B cell (primary cell): ENCODE data around the gene TMEM132D. TPM values are rescaled to one million over a fixed set of nuclear protein-coding genes. Genes with fewer than 3 reads are reported as not detected.
A peak's percentile ranks its signal among the peaks of the same experiment; 100 is the strongest.
"Not testable (repeated sequence)": the region's sequence is repeated elsewhere in the genome, so short reads cannot be mapped to it uniquely, and the experiment has no call there.

Source experiments
- ATAC-seq: fragments of 200-7000 bp; cut with Tn5 transposase; one replicate; pipeline ENCODE4 v1.10.0; 2021; ENCODE audit warnings: low read depth, mild to moderate bottlenecking, moderate number of reproducible peaks, moderate library complexity
- CTCF ChIA-PET: fragments of 350-600 bp; sonication (Branson Sonifier 250); formaldehyde crosslinking; loops from one replicate; lab custom pipeline; 2021; ENCODE audit warnings: antibody characterized with exemption, inconsistent platforms; lab: Charles Lee
- POLR2A ChIA-PET: fragments of 350-600 bp; sonication (Branson Sonifier 250); formaldehyde crosslinking; loops from one replicate; lab custom pipeline; 2021; ENCODE audit warnings: antibody characterized with exemption; lab: Charles Lee
- DNase-seq: peaks from one replicate; pipeline ENCODE4 v3.0.0; 2013
- H2AFZ ChIP-seq: 2 replicates; pipeline ENCODE4 v1.6.1; 2012; ENCODE audit warnings: mild to moderate bottlenecking, low read depth, low read length; ENCODE audit not compliant: insufficient read depth, poor library complexity, severe bottlenecking
- H3K27ac ChIP-seq, 2 donors: 1 replicate in 1 of 2; 2 replicates in 1 of 2; pipeline ENCODE4 v1.5.1; 2012 to 2013; ENCODE audit warnings: low read length in 2 of 2, mild to moderate bottlenecking in 2 of 2, moderate library complexity in 1 of 2
- H3K27me3 ChIP-seq, 4 experiments: fragments of 200-600 bp in 1 of 4; sonication (generic) in 1 of 4; replicated peaks in 1 of 4; 1 replicate in 2 of 4; 2 replicates in 2 of 4; pipeline versions ENCODE4 v1.6.1 to v1.7.0; 2013 to 2016; ENCODE audit warnings: low read length in 3 of 4, mild to moderate bottlenecking in 2 of 4, mixed read lengths in 1 of 4, moderate library complexity in 1 of 4; ENCODE audit not compliant: insufficient read depth in 4 of 4, control insufficient read depth in 3 of 4; ENCODE audit errors: control extremely low read depth in 1 of 4
- H3K36me3 ChIP-seq, 2 experiments: replicated peaks in 1 of 2; 1 replicate in 1 of 2; 2 replicates in 1 of 2; pipeline versions ENCODE4 v1.6.1 to v1.7.1; 2013; ENCODE audit warnings: low read length in 1 of 2; ENCODE audit not compliant: insufficient read depth in 2 of 2, control insufficient read depth in 1 of 2; ENCODE audit errors: control extremely low read depth in 1 of 2, extremely low read depth in 1 of 2
- H3K4me1 ChIP-seq, 2 donors: fragments of 200-600 bp in 1 of 2; sonication (generic) in 1 of 2; 1 replicate in 1 of 2; 2 replicates in 1 of 2; pipeline versions ENCODE4 v1.5.1 to v1.6.1; 2013 to 2017; ENCODE audit warnings: low read length in 2 of 2; ENCODE audit not compliant: control insufficient read depth in 2 of 2, insufficient read depth in 2 of 2
- H3K4me2 ChIP-seq: replicated peaks from 2 replicates; pipeline ENCODE3; 2012; ENCODE audit warnings: mild to moderate bottlenecking, low read depth, low read length; ENCODE audit not compliant: poor library complexity, severe bottlenecking
- H3K4me3 ChIP-seq, 5 experiments: fragments of 200-600 bp in 1 of 5; sonication (generic) in 1 of 5; 1 replicate in 3 of 5; 2 replicates in 2 of 5; pipeline versions ENCODE4 v1.5.1 to v1.7.0; 2011 to 2016; ENCODE audit warnings: low read length in 4 of 5, mild to moderate bottlenecking in 4 of 5, low read depth in 2 of 5, control low read depth in 1 of 5, moderate library complexity in 1 of 5; ENCODE audit not compliant: insufficient read depth in 1 of 5; ENCODE audit errors: control extremely low read depth in 1 of 5, extremely low read depth in 1 of 5
- H3K79me2 ChIP-seq: fragments of 200-600 bp; sonication (generic); one replicate; pipeline ENCODE4 v1.6.0; 2016; ENCODE audit warnings: low read length; ENCODE audit not compliant: control insufficient read depth, insufficient read depth
- H3K9ac ChIP-seq: fragments of 200-600 bp; sonication (generic); 2 replicates; pipeline ENCODE4 v1.6.1; 2017; ENCODE audit warnings: mild to moderate bottlenecking, low read length, moderate library complexity
- H3K9me3 ChIP-seq, 3 donors: one replicate each; pipeline versions ENCODE4 v1.6.1 to v1.7.1; 2013; ENCODE audit warnings: low read length in 2 of 3; ENCODE audit not compliant: control insufficient read depth in 2 of 3, insufficient read depth in 1 of 3; ENCODE audit errors: control extremely low read depth in 1 of 3
- H4K20me1 ChIP-seq: 2 replicates; pipeline ENCODE4 v1.6.0; 2012; ENCODE audit warnings: mild to moderate bottlenecking, low read length; ENCODE audit not compliant: insufficient read depth, control insufficient read depth, poor library complexity, severe bottlenecking
- H3K27ac Mint-ChIP-seq: one replicate; pipeline ENCODE4 v1.8.0; 2021; ENCODE audit warnings: mixed read lengths
- H3K27me3 Mint-ChIP-seq: one replicate; pipeline ENCODE4 v1.8.0; 2021; ENCODE audit warnings: mixed read lengths
- H3K4me1 Mint-ChIP-seq: one replicate; pipeline ENCODE4 v1.8.0; 2021; ENCODE audit warnings: mixed read lengths
- H3K4me3 Mint-ChIP-seq: one replicate; pipeline ENCODE4 v1.8.0; 2021; ENCODE audit warnings: mixed read lengths
- H3K9me3 Mint-ChIP-seq: one replicate; pipeline ENCODE4 v1.8.0; 2022; ENCODE audit warnings: mixed read lengths; ENCODE audit not compliant: insufficient read depth
- EZH2 ChIP-seq: IDR thresholded peaks from 2 replicates; pipeline ENCODE4 v1.6.1; 2012; ENCODE audit warnings: borderline replicate concordance, low read depth, mild to moderate bottlenecking, moderate library complexity, low read length; ENCODE audit not compliant: insufficient read depth, poor library complexity, severe bottlenecking
- WGBS: methylation state at CpG from one replicate; pipeline ENCODE4 v1.1.5; 2013; ENCODE audit warnings: missing lambda C conversion rate; ENCODE audit not compliant: insufficient coverage; 5-methylcytosine and 5-hydroxymethylcytosine counted together
- intact Hi-C: fragments of 100-400 bp; cut with micrococcal nuclease; formaldehyde crosslinking; loops from one replicate; pipeline ENCODE4 v1.10.0; 2022
- polyA plus RNA-seq: library from polyadenylated mRNA; depleted of rRNA; stranded (reverse); fragments of >200 nt; gene quantifications from 2 replicates; pipeline ENCODE4 v1.2.3, GENCODE V29; 2012
- total RNA-seq, 2 donors: library from RNA; stranded (reverse); fragments of 120-200 nt in 1 of 2; gene quantifications; 1 replicate in 1 of 2; 2 replicates in 1 of 2; pipeline versions ENCODE4 v1.2.3 to v1.2.4, GENCODE V29; 2013 to 2022
- TF ChIP-seq, protein P1 (sequence below): fragments of 200-600 bp; IDR thresholded peaks from one replicate; pipeline ENCODE4 v1.8.0; 2022; ENCODE audit warnings: antibody characterized with exemption, mild to moderate bottlenecking

TMEM132D gene
- total and polyA plus RNA-seq, 2 donors (not counting 1 experiment from before 2014, with no cell fraction given) = not detected

DNA sequence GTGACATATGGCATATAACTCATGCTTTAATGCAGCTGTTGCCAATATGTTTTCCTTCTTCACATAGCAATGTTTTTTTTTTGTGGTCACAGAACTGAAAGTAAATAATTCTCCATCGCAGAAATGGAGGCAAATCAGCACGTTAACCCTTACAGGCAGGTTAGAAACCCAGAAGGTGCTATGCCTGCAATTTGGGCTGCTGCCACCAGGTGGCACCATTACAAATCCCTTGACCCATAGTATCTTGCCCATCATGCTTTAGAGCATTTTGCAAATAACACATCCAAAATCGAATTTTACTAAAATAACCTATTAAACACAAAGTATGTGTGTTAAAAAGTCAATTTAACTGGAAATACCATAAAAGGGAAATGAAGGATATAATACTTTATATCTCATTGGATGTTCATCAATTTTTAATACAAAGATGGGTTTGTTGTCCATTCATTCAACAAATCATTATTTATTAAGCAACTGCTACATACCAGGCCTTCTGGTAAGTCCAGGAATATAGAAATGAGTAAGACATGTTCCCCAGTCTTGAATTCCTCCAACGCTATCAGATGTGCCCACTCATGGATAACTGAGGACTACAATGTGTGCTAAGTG, 710.5 kb downstream of the TMEM132D start:
- Histone ChIP-seq H3K27me3 (no peaks in the 10 kb centered on the region), H2AFZ (no peak overlapping the region), H3K79me2 (no peaks in the 10 kb centered on the region), H3K4me3 (no peak overlapping the region), H4K20me1 (no peaks in the 10 kb centered on the region), H3K27ac (no peak overlapping the region), H3K36me3 (no peaks in the 10 kb centered on the region), H3K9ac (no peak overlapping the region), H3K9me3 (peaks cover 0 to 10% (median 3%) of the 10 kb centered on the region in 3 donors), H3K4me2 (no peak overlapping the region), H3K4me1 (no peaks in the 10 kb centered on the region)
- 72% methylated on average over 2 of the region's 4 CpGs for WGBS
- no peaks in the 10 kb centered on the region for H3K4me1 Mint-ChIP-seq
- ATAC-seq = no peak
- ChIA-PET CTCF (no interaction called here), POLR2A (no interaction called here)
- H3K9me3 Mint-ChIP-seq = peaks cover 3% of the 10 kb centered on the region
- no peaks in the 10 kb centered on the region for H3K27me3 Mint-ChIP-seq
- intact Hi-C loops = no loop called here
- TF ChIP-seq EZH2 = no peak
- TF ChIP-seq, protein P1, sequence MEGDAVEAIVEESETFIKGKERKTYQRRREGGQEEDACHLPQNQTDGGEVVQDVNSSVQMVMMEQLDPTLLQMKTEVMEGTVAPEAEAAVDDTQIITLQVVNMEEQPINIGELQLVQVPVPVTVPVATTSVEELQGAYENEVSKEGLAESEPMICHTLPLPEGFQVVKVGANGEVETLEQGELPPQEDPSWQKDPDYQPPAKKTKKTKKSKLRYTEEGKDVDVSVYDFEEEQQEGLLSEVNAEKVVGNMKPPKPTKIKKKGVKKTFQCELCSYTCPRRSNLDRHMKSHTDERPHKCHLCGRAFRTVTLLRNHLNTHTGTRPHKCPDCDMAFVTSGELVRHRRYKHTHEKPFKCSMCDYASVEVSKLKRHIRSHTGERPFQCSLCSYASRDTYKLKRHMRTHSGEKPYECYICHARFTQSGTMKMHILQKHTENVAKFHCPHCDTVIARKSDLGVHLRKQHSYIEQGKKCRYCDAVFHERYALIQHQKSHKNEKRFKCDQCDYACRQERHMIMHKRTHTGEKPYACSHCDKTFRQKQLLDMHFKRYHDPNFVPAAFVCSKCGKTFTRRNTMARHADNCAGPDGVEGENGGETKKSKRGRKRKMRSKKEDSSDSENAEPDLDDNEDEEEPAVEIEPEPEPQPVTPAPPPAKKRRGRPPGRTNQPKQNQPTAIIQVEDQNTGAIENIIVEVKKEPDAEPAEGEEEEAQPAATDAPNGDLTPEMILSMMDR = peak; percentile 62
- no peak for DNase-seq
- no peak overlapping the region for H3K27ac Mint-ChIP-seq
- no peak overlapping the region for H3K4me3 Mint-ChIP-seq

DNA sequence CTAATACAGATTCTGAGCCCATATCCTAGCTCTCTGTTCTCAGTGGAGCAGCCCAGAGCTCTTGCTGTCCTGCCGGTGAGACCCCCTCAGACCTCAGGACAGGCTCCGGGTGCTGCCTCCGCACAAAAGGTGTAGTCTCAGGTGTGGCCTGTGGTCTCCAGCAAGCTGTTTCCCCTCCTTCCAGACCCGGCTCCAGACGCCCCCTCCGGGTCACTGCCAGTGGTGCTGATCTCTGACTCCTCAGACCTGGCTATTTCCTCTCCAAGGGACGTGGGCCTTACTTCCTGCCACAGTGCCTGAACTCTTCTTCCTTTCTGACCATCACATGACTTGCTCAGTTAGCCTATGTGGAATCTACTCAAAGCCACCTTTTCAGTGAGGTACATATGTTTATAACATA, 713.0 kb downstream of the TMEM132D start:
- no peak overlapping the region for H3K4me3 ChIP-seq
- WGBS = 62% methylated on average over 7 of the region's 7 CpGs
- H3K27me3 Mint-ChIP-seq = no peaks in the 10 kb centered on the region
- no peak overlapping the region for H3K4me2 ChIP-seq
- no peak overlapping the region for H2AFZ ChIP-seq
- H3K27me3 ChIP-seq = no peaks in the 10 kb centered on the region
- intact Hi-C loops = no loop called here
- no peak overlapping the region for H3K9ac ChIP-seq
- H3K4me1 Mint-ChIP-seq = no peaks in the 10 kb centered on the region
- ChIA-PET CTCF (no interaction called here), POLR2A (no interaction called here)
- no peak overlapping the region for H3K4me3 Mint-ChIP-seq
- H3K27ac Mint-ChIP-seq = no peak overlapping the region
- no peaks in the 10 kb centered on the region for H3K36me3 ChIP-seq
- no peak overlapping the region for H3K27ac ChIP-seq
- H4K20me1 ChIP-seq = no peaks in the 10 kb centered on the region
- TF ChIP-seq, protein P1 = no peak
- TF ChIP-seq EZH2 = no peak
- no peak for ATAC-seq
- peaks cover 0 to 10% (median 3%) of the 10 kb centered on the region in 3 donors for H3K9me3 ChIP-seq
- no peaks in the 10 kb centered on the region for H3K9me3 Mint-ChIP-seq
- H3K79me2 ChIP-seq = no peaks in the 10 kb centered on the region
- no peaks in the 10 kb centered on the region for H3K4me1 ChIP-seq
- DNase-seq = no peak

DNA sequence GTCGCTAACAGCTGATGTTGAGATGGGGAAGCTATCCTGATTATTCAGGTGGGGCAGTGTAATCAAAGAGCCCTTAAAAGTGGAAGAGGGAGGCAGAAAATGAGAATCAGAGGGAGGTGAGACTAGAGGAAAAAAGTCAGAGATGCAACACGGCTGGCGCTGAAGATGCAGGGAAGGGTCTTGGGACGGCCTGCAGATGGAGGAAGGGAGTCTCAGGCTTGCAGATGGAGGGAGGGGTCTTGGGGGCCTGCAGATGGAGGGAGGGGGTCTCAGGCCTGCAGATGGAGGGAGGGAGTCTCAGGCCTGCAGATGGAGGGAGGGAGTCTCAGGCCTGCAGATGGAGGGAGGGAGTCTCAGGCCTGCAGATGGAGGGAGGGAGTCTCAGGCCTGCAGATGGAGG, 713.9 kb downstream of the TMEM132D start:
- H3K4me3 Mint-ChIP-seq, H3K27me3 Mint-ChIP-seq, H3K4me3 ChIP-seq, ATAC-seq, CTCF ChIA-PET, H3K79me2 ChIP-seq, H3K27ac ChIP-seq, DNase-seq, POLR2A ChIA-PET, intact Hi-C loops, H3K4me1 ChIP-seq, H3K9ac ChIP-seq, H3K4me2 ChIP-seq, H3K36me3 ChIP-seq, H3K27ac Mint-ChIP-seq, H3K9me3 Mint-ChIP-seq, H3K9me3 ChIP-seq, H2AFZ ChIP-seq, H3K27me3 ChIP-seq, H3K4me1 Mint-ChIP-seq, H4K20me1 ChIP-seq: not testable (repeated sequence)
- WGBS = 94% methylated on average over 4 of the region's 4 CpGs
